Retinal pigment epithelial cell (primary cell): ENCODE measurements around the gene CA12.

Experiments
- DNase-seq: peaks from one replicate; pipeline ENCODE4 v3.0.0-alpha.2; 2010; ENCODE audit warnings: low read depth
- H3K4me3 ChIP-seq: 2 replicates; pipeline ENCODE4 v1.5.1; 2011; ENCODE audit warnings: mild to moderate bottlenecking, low read length, control low read depth, moderate library complexity
- TF ChIP-seq, protein P1 (sequence below): conservative IDR thresholded peaks from 2 replicates; pipeline ENCODE4 v1.5.1; 2011; ENCODE audit warnings: low read depth, low read length, control low read depth, inconsistent platforms

Gene CA12

DNA sequence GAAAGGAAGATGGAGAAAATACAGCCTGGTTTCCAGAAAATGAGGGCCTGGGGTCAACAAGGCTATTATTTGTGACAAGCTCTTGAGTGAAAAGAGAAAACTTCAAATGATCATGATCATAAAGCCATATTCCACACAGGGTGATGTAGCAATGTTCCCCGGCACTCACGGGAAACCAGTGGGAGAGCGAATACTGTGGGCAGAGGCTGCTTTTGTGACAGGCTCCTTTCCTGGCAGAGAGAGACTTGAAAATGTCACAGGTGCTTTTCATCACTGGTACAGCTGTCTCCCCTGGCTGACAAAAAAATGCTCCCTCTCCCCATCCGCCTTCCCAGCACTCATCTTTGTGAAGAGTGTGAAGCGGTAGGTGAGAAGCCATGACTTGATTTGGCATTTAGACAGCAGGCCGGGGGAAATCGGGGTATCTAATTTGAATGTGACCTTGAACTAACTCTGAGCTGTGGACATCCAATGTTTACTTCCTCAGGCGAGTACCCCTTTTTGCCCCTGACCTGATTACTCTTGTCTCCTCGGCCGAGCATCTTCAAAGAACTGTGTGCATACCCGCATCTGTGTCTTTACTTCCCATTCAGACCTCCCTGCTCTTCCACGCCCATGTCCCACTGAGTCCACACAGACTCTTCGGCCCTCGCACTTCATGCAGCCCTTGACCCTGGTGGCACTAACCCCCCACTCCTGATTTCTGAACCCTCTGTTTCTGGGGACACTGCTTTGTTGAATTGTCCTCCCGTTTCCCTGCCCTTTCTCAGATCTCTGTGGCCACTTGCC is 23.2 kb downstream of the CA12 start:
- TF ChIP-seq, protein P1, sequence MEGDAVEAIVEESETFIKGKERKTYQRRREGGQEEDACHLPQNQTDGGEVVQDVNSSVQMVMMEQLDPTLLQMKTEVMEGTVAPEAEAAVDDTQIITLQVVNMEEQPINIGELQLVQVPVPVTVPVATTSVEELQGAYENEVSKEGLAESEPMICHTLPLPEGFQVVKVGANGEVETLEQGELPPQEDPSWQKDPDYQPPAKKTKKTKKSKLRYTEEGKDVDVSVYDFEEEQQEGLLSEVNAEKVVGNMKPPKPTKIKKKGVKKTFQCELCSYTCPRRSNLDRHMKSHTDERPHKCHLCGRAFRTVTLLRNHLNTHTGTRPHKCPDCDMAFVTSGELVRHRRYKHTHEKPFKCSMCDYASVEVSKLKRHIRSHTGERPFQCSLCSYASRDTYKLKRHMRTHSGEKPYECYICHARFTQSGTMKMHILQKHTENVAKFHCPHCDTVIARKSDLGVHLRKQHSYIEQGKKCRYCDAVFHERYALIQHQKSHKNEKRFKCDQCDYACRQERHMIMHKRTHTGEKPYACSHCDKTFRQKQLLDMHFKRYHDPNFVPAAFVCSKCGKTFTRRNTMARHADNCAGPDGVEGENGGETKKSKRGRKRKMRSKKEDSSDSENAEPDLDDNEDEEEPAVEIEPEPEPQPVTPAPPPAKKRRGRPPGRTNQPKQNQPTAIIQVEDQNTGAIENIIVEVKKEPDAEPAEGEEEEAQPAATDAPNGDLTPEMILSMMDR: no peak
- no peak for DNase-seq
- H3K4me3 ChIP-seq: no peak overlapping the region

DNA sequence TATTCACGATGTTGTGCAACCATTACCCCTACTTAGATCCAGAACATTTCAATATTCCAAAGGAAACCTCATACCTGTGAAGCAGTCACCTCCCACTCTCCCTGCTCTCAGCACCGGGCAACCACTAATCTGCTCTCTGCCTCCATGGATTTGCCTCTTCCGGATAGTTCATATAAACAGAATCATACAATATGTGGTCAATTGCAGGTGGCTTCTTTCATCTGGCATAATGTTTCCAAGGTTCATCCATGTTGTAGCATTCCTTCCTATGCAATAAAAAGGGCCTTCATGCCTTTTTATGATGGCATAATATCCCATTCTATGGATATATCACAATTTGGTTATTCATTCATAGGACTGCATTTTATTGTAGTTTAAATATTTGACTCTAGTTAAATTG is 23.9 kb downstream of the CA12 start:
- DNase-seq: no peak
- TF ChIP-seq, protein P1: no peak
- H3K4me3 ChIP-seq: no peak overlapping the region

DNA sequence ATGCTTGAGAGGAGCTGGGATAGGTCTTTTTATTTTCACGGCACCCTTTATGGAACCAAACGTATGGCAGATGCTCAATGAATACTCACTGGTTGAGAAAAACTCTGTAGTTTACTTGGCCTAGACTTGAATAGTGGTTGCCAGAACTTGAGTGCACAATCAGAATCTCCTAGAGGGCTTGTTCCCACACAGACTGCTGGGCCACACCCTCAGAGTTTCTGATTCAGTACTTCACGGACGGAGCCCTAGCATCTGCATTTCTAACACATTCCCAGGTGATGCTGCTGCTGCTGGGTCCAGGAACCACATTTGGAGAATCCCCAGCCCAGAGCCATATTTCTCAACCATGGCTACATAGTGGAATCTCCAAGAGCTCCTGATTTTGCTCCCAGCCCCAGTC is 24.6 kb downstream of the CA12 start:
- DNase-seq: no peak
- H3K4me3 ChIP-seq: no peak overlapping the region
- TF ChIP-seq, protein P1: no peak

DNA sequence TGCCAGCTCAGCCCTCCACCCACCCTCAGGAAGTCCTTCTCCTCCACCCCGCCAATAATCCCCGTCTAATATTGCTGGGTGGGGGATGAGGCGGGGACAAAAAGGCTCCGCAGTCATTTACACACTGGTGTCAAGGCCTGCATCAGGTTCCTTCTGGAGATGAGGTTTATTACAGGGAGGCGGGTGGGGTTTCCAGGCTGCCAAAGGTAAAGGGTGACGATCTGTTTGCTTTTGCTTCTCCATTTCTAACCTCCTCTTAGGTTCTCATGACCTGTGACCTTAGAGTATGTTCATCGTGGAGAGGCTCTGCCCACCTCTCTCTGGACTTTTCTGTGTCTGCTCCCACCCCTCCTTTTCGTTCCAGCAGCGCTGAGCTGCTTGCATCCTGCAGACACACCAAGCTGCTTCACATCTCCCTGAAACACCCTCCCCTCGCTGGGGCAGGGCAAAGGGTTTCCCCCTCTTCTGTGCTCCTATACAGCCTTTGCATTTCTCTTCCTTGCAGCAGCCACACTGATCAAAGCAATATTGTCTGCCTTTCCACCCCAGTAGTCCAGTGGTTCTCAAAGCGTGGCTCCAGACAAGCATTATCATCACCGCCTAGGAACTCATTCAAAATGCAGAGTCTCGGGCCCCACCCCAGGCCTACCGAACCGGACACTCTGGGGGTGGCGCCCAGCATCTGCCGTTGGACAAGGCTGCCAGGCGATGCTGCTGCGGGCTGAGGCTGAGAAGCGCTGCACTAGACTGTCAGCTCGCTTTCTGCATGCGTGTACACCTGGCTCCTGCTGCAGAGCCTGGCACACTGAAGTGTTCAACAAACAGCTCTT is 26.6 kb downstream of the CA12 start:
- TF ChIP-seq, protein P1: no peak
- no peak overlapping the region for H3K4me3 ChIP-seq
- DNase-seq: no peak

DNA sequence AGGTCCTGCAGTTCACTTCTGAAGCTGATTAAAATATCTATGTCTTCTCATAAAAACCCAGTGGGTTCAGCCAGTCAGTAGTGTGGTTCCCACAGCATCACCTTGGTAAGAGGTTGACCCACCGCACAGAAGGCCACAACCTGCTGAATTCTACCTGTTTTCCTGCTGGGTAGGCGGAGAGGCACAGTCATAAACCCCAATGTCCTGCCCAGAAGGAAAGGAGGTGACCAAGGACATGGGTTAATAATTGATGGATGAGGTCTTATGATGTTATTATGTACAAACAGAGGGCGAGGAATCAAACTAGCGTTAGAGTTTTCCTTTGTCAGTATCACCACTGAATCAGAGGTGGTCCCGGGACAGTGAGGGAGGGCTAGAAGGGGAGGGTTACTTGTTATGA is 27.8 kb downstream of the CA12 start:
- H3K4me3 ChIP-seq: no peak overlapping the region
- TF ChIP-seq, protein P1: no peak
- no peak for DNase-seq

DNA sequence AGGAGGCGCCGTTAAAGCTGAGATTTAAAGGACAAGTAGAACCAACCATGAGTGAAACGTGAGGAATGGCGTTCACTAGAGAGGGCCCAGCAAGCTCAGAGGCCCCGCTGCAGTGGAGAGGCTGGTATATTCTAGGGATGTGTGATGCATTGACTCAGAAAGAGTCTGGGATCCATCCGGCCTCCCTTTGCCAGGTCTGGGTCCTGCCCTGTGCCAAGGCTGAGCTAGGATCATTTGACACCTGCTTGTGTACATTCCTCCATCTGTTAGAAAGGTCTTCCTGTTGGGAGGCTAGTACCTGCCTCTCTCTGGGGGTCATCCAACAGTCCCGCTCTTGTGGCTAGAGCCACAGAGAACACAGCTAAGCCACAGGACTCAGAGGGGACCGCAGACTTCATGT is 28.4 kb downstream of the CA12 start:
- TF ChIP-seq, protein P1: no peak
- DNase-seq: no peak
- H3K4me3 ChIP-seq: no peak overlapping the region
